Upper lobe of right lung (tissue), 1 donor: ENCODE data around the gene TOP1. TPM values are rescaled to one million over a fixed set of nuclear protein-coding genes. Genes with fewer than 3 reads are reported as not detected.

Source experiments
- ATAC-seq: fragments of 200-7000 bp; cut with Tn5 transposase; one replicate; pipeline ENCODE4 v1.9.1; 2020; ENCODE audit warnings: mild to moderate bottlenecking, moderate library complexity
- DNase-seq: peaks from one replicate; pipeline ENCODE4 v3.0.0-alpha.2; 2020
- H3K27ac ChIP-seq: fragments of 200-600 bp; one replicate; pipeline ENCODE4 v1.8.0; 2022
- H3K27me3 ChIP-seq: fragments of 200-600 bp; one replicate; pipeline ENCODE4 v1.8.0; 2022; ENCODE audit warnings: mild to moderate bottlenecking
- H3K36me3 ChIP-seq: fragments of 200-600 bp; one replicate; pipeline ENCODE4 v1.8.0; 2022
- H3K4me1 ChIP-seq: fragments of 200-600 bp; one replicate; pipeline ENCODE4 v1.8.0; 2022
- H3K4me3 ChIP-seq: fragments of 200-600 bp; one replicate; pipeline ENCODE4 v1.8.0; 2022; ENCODE audit warnings: mild to moderate bottlenecking
- H3K9me3 ChIP-seq: fragments of 200-600 bp; one replicate; pipeline ENCODE4 v1.8.0; 2022
- intact Hi-C: fragments of 100-400 bp; cut with DNase I; formaldehyde crosslinking; loops from one replicate; pipeline ENCODE4 v1.11.0; 2022
- microRNA-seq: library from miRNA; unstranded; fragments of <30 nt; microRNA quantifications from one replicate; pipeline ENCODE4 v1.2.0, GENCODE V29; 2020; ENCODE audit warnings: borderline microRNAs expressed
- total RNA-seq: library from RNA; stranded (reverse); fragmentation: NEBNext Ultra II Directional; extraction: Animal tissue kit (Norgen Biotek cat#: 25700); gene quantifications from one replicate; pipeline ENCODE4 v1.2.1, GENCODE V29; 2021
- TF ChIP-seq, protein P1 (sequence below): fragments of 200-600 bp; IDR thresholded peaks from one replicate; pipeline ENCODE4 v1.8.0; 2022; ENCODE audit warnings: antibody characterized with exemption
- donor health status: DM: no; HTN: yes; CAD: no; lungs with severe emphysema.

The TOP1 gene
- total RNA-seq, 1 donor from 2014 or later = 67.6 TPM

DNA sequence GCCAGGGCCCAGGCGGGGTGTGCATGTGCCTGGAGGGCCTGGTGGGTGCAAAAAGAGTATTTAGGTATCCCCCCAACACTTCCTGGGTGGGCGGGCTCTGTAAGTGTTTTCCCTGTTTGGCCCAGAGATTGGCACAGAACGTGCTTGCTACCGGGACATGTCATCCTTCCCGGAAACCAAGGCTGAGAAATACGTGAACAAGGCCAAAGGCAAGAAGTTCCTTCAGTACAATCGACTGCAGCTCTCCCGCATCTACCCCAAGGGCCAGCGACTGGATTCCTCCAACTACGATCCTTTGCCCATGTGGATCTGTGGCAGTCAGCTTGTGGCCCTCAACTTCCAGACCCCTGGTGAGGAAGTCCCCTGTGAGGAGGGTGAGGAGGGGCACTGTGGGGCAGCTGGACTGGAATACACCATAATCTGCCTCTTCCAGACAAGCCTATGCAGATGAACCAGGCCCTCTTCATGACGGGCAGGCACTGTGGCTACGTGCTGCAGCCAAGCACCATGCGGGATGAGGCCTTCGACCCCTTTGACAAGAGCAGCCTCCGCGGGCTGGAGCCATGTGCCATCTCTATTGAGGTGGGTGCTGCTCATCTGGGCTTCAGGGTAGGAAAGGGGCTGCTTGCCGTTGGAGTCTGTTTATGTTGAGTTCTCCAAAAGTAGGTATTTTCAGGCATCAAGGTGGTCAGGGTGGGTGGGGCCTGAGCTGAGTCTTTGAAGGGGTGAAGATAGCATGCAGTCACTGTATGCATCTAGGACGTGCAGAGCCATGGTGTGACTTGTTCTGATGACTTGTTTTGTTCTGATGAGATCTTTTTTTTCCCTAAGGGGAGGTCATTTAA, 143.9 kb downstream of the TOP1 start:
- H3K4me1 ChIP-seq = peaks cover 24% of the 10 kb centered on the region
- peak overlapping the region; percentile 69 for H3K27ac ChIP-seq
- intact Hi-C loops = loop anchor here (5.0 kb wide), 1 partner anchor 165 kb away; no protein-coding TSS in a partner anchor
- H3K36me3 ChIP-seq = peaks cover 84% of the 10 kb centered on the region
- no peak for ATAC-seq
- peak; percentile 68 for DNase-seq
- no peaks in the 10 kb centered on the region for H3K9me3 ChIP-seq
- TF ChIP-seq, protein P1, sequence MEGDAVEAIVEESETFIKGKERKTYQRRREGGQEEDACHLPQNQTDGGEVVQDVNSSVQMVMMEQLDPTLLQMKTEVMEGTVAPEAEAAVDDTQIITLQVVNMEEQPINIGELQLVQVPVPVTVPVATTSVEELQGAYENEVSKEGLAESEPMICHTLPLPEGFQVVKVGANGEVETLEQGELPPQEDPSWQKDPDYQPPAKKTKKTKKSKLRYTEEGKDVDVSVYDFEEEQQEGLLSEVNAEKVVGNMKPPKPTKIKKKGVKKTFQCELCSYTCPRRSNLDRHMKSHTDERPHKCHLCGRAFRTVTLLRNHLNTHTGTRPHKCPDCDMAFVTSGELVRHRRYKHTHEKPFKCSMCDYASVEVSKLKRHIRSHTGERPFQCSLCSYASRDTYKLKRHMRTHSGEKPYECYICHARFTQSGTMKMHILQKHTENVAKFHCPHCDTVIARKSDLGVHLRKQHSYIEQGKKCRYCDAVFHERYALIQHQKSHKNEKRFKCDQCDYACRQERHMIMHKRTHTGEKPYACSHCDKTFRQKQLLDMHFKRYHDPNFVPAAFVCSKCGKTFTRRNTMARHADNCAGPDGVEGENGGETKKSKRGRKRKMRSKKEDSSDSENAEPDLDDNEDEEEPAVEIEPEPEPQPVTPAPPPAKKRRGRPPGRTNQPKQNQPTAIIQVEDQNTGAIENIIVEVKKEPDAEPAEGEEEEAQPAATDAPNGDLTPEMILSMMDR = no peak
- H3K27me3 ChIP-seq = no peaks in the 10 kb centered on the region
- no peak overlapping the region for H3K4me3 ChIP-seq

GRCh38 chr20:41173161-41173721, 144.6 kb downstream of the TOP1 start:
- Histone ChIP-seq H3K9me3 (no peaks in the 10 kb centered on the region), H3K4me3 (no peak overlapping the region), H3K27ac (peak overlapping the region; percentile 63), H3K27me3 (no peaks in the 10 kb centered on the region), H3K4me1 (peaks cover 32% of the 10 kb centered on the region), H3K36me3 (peaks cover 77% of the 10 kb centered on the region)
- peak; percentile 88 for DNase-seq
- intact Hi-C loops = loop anchor here (5.0 kb wide), 1 partner anchor 164 kb away; no protein-coding TSS in a partner anchor
- ATAC-seq = peak; percentile 90
- TF ChIP-seq, protein P1 = peak; percentile 97

- Histone ChIP-seq H3K27ac (peak overlapping the region; percentile 63), H3K4me1 (peaks cover 36% of the 10 kb centered on the region), H3K36me3 (peaks cover 71% of the 10 kb centered on the region), H3K4me3 (no peak overlapping the region), H3K27me3 (no peaks in the 10 kb centered on the region), H3K9me3 (no peaks in the 10 kb centered on the region)
- ATAC-seq = no peak
- intact Hi-C loops = loop anchor here (5.0 kb wide), 1 partner anchor 163 kb away; no protein-coding TSS in a partner anchor
- TF ChIP-seq, protein P1 = no peak
- DNase-seq = peak; percentile 62
These were observed 145.2 kb downstream of the TOP1 start for GRCh38 chr20:41173791-41174341.

Small RNA genes within 50 kb of the gene (microRNA-seq; reads per million reads assigned to microRNA genes)
- gene MIR6871 = not detected

Other genes starting within 250 kb of the TOP1 start
- gene PLCG1, start 108.7 kb downstream of the TOP1 start, total RNA-seq = 120 TPM